GM13977 (cell line): ENCODE results near the gene DDX1.

Source experiments
- DNase-seq: peaks from one replicate; pipeline ENCODE4 v3.0.0; 2012; ENCODE audit warnings: low spot score
- in situ Hi-C: fragments of 300-500 bp; cut with MboI; formaldehyde crosslinking; loops from one replicate; pipeline ENCODE4 v1.12.0; 2022; ENCODE audit warnings: low sequenced_read_pairs, low pct_unique_long_range_greater_than_20kb, mixed read lengths, inconsistent platforms; ENCODE audit not compliant: unreplicated experiment
- TF ChIP-seq, protein P1 (sequence below): IDR thresholded peaks from 2 replicates; pipeline ENCODE4 v1.5.1; 2012; ENCODE audit warnings: mild to moderate bottlenecking, control low read depth; ENCODE audit not compliant: insufficient read depth; ENCODE audit errors: extremely low read depth, missing control alignments

Gene DDX1

DNA sequence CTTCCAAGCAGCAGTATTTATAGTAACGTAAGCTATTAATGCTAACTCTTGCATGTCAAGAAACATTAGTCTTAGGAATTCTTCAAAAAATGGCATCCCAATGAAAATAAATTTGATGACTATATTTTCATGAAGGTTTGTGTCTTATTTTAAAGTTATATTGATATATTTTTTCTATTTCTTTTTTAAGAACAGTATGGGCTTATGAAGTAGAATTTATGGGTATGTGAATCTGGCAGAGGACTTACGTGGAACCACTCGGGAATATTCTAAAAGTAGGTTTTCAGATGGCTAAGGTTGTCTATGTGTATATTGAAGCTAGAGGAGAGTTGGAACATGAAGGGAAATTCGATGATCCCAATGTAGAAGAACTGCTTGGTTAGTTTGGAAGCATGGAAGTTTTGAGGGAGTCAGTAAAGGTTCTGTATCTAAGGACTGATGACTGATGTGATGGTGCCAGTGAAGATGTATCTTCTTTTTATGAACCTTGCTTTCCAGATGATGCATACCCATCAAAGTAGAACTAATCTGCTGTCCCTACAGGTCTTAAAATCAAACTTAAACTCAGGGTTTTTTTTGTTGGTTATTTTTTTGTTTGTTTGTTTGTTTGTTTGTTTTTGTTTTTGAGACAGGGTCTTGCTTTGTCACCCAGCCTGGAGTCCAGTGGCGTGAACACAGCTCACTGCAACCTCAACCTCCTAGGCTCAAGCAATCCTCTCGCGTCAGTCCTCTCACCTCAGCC lies 39.5 kb downstream of the DDX1 start:
- in situ Hi-C loops = loop anchor here (25.0 kb wide), 1 partner anchor 306 kb away; the partner anchor contains the start of gene MYCN
- no peak for DNase-seq
- TF ChIP-seq, protein P1, sequence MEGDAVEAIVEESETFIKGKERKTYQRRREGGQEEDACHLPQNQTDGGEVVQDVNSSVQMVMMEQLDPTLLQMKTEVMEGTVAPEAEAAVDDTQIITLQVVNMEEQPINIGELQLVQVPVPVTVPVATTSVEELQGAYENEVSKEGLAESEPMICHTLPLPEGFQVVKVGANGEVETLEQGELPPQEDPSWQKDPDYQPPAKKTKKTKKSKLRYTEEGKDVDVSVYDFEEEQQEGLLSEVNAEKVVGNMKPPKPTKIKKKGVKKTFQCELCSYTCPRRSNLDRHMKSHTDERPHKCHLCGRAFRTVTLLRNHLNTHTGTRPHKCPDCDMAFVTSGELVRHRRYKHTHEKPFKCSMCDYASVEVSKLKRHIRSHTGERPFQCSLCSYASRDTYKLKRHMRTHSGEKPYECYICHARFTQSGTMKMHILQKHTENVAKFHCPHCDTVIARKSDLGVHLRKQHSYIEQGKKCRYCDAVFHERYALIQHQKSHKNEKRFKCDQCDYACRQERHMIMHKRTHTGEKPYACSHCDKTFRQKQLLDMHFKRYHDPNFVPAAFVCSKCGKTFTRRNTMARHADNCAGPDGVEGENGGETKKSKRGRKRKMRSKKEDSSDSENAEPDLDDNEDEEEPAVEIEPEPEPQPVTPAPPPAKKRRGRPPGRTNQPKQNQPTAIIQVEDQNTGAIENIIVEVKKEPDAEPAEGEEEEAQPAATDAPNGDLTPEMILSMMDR = no peak

DNA sequence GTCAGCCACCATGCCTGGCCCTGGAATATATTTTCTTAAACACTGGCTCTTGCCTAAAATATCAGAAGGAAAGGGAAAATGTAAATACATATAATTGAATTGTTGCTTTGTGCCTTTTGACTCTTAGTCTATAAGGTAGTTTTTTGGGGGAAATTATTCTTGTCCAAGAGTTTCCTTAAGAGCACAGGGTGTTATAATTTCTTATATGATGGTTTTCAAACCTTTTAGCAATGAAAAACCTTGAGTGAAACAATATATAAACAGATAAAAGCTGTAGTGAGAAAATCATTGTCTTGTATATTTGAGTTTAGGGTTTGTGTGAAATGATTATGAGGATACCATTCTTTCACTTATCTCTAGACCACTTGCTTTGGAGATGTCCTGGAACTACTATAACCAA lies 40.2 kb downstream of the DDX1 start:
- DNase-seq = no peak
- in situ Hi-C loops = loop anchor here (25.0 kb wide), 1 partner anchor 305 kb away; the partner anchor contains the start of gene MYCN
- TF ChIP-seq, protein P1 = no peak

DNA sequence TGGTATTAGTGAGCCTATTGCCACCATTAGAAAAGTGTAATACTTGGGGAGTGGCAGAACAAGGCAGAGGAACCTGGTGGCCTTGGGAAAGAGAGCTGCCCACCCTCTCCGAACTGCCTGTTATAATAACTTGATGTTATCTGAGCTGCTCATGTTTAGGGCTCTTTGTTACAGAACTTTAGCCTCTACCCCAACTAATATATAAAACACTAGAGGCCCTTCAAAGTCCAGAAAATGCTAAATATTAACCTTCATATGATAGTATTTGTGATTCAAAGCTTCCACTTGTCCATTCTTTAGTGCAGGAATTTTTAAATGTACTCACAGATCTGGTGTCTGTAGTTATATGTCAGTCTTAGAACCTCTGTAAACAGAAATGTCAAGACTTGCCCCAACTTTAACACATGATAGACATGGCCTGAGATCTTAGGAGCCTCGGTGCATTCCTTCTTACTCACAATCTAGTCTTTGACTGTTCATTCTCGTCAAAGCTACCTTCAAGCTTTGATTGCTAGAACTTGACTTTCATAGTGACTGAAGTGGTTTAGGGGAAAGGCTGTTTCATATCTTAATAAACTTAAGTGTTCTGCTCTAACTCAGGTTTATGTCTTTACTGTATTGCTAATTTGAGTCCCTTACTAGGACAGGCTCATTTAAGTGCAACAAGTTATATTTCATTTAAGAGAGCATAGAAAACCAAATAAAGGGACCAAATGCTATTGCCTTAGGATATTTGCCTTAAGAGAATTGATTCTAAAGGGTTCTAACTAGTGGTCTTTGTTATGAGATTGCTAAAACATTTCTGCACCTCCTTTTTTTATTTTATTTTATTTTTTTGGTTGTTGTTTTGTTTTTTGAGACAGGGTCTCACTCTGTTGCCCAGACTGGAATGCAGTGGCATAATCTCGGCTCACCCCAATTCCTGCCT lies 41.6 kb downstream of the DDX1 start:
- DNase-seq = no peak
- in situ Hi-C loops = loop anchor here (25.0 kb wide), 1 partner anchor 304 kb away; the partner anchor contains the start of gene MYCN
- TF ChIP-seq, protein P1 = no peak

DNA sequence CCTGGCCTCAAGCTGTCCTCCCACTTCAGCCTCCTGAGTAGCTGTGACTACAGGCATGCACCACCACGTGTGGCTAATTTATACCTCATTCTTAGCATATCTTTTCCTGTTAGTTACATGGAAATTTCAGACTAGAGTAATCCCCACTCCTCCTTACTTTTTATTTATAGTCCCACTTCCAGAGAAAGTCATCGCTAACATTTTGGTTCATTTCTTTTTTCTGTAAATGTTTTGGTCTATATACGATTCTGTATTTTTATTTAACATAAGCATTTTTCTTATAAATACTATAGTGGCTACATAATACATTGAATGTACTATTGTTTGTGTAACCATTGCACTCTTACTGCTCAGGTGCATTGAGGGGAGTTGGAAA lies 42.3 kb downstream of the DDX1 start:
- in situ Hi-C loops = loop anchor here (25.0 kb wide), 1 partner anchor 303 kb away; the partner anchor contains the start of gene MYCN

DNA sequence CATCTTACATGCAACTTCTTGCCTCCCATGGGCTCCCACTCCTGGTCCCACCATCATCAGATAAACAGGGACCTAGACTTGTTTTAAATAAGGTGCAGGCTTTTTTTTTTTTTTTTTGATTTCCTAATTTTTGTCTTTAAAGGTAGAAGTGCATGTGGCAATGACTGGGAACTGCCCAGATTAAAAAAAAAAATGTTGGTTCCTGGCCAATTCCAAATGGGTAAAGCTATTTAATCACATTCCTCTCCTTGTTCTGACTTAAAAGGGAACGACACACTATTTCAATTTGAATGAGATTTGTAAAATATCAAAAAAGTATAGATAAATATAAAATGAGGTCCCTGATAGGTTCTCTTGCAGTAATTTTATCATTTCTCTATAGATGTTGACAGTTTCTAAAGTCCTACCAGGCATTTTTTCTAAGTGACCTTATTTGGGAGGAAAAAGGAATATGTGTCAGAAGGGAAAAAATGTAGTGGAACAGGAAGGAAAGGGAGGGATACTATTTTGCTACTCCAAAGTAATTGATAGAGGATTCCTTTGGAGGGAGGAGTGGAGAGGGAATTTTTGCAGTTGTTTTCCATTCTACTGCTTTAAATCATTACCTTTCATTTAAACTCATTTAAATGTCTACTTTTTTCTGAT lies 43.3 kb downstream of the DDX1 start:
- DNase-seq = no peak

More for the DNA sequence above, 42.3 kb downstream of the DDX1 start:
- no peak for DNase-seq
- TF ChIP-seq, protein P1 = no peak

More for the DNA sequence above, 43.3 kb downstream of the DDX1 start:
- in situ Hi-C loops = loop anchor here (25.0 kb wide), 1 partner anchor 302 kb away; the partner anchor contains the start of gene MYCN
- TF ChIP-seq, protein P1 = no peak
